Activated T-cell treated with anti-CD3 and anti-CD28 coated beads for 1 hour (primary cell): ENCODE data around the gene MKRN2OS.
"Not testable (repeated sequence)": the region's sequence is repeated elsewhere in the genome, so short reads cannot be mapped to it uniquely, and the experiment has no call there.

Source experiments
- DNase-seq: peaks from one replicate; pipeline ENCODE4 v3.0.0-alpha.2; 2020; ENCODE audit warnings: low read depth

Gene MKRN2OS

GRCh38 chr3:12561397-12561796 is 16.1 kb upstream of the MKRN2OS start:
- DNase-seq: no peak

GRCh38 chr3:12560505-12561190 is 15.3 kb upstream of the MKRN2OS start:
- no peak for DNase-seq

GRCh38 chr3:12559520-12559919 is 14.2 kb upstream of the MKRN2OS start:
- DNase-seq: no peak

- DNase-seq: no peak
Observed at GRCh38 chr3:12558706-12559105, 13.4 kb upstream of the MKRN2OS start.

- DNase-seq: no peak
Observed at GRCh38 chr3:12557473-12558100, 12.3 kb upstream of the MKRN2OS start.

GRCh38 chr3:12556690-12557472 is 11.6 kb upstream of the MKRN2OS start, which contains the start of gene MKRN2:
Gene MKRN2 (plus strand): TSS chr3:12557087. CDS start chr3:12557151, 64 bp downstream.
- DNase-seq: peak; percentile 79

- DNase-seq: no peak
Observed at GRCh38 chr3:12556314-12556689, 11.0 kb upstream of the MKRN2OS start.

- no peak for DNase-seq
Observed at GRCh38 chr3:12553921-12554391, 8.7 kb upstream of the MKRN2OS start.

- DNase-seq: no peak
Observed at GRCh38 chr3:12549971-12550760, 4.9 kb upstream of the MKRN2OS start.

- no peak for DNase-seq
Observed at GRCh38 chr3:12544652-12545472, 437 bp downstream of the MKRN2OS start.

GRCh38 chr3:12543497-12543896 is 1.8 kb downstream of the MKRN2OS start:
- not testable (repeated sequence) for DNase-seq

- DNase-seq: no peak
Observed at GRCh38 chr3:12541625-12542024, 3.7 kb downstream of the MKRN2OS start.

GRCh38 chr3:12536423-12536822 is 8.9 kb downstream of the MKRN2OS start:
- no peak for DNase-seq

- no peak for DNase-seq
Observed at GRCh38 chr3:12532182-12532581, 13.1 kb downstream of the MKRN2OS start.

- DNase-seq: no peak
Observed at GRCh38 chr3:12527757-12528143, 17.5 kb downstream of the MKRN2OS start.

- no peak for DNase-seq
Observed at GRCh38 chr3:12522721-12523120, 22.6 kb downstream of the MKRN2OS start.

- DNase-seq: no peak
Observed at GRCh38 chr3:12521010-12521409, 24.3 kb downstream of the MKRN2OS start.

- DNase-seq: no peak
Observed at GRCh38 chr3:12518261-12519028, 26.9 kb downstream of the MKRN2OS start.

GRCh38 chr3:12516873-12517272 is 28.4 kb downstream of the MKRN2OS start:
- no peak for DNase-seq

- DNase-seq: no peak
Observed at GRCh38 chr3:12515631-12516030, 29.7 kb downstream of the MKRN2OS start.
